ENCODE results near the gene SIGLEC11. TPM values are rescaled to one million over a fixed set of nuclear protein-coding genes. Genes with fewer than 3 reads are reported as not detected.
"Not testable (repeated sequence)": the region's sequence is repeated elsewhere in the genome, so short reads cannot be mapped to it uniquely, and the experiment has no call there.

Gene SIGLEC11
- total RNA-seq, 2 experiments from 2014 or later, result not detected

- no peak for ATAC-seq
- POLR2A ChIA-PET, result no interaction called here
- intact Hi-C loops (cut with micrococcal nuclease), result no loop called here
- Mint-ChIP-seq H3K4me1 (ENCODE audit: low read depth) (no peaks in the 10 kb centered on the region), H3K9me3 (no peaks in the 10 kb centered on the region), H3K27ac (no peak overlapping the region), H3K4me3 (no peak overlapping the region), H3K27me3 (peaks cover 4% of the 10 kb centered on the region), H3K36me3 (ENCODE audit: low read depth) (peaks cover 3% of the 10 kb centered on the region)
- TF ChIP-seq, protein P1, sequence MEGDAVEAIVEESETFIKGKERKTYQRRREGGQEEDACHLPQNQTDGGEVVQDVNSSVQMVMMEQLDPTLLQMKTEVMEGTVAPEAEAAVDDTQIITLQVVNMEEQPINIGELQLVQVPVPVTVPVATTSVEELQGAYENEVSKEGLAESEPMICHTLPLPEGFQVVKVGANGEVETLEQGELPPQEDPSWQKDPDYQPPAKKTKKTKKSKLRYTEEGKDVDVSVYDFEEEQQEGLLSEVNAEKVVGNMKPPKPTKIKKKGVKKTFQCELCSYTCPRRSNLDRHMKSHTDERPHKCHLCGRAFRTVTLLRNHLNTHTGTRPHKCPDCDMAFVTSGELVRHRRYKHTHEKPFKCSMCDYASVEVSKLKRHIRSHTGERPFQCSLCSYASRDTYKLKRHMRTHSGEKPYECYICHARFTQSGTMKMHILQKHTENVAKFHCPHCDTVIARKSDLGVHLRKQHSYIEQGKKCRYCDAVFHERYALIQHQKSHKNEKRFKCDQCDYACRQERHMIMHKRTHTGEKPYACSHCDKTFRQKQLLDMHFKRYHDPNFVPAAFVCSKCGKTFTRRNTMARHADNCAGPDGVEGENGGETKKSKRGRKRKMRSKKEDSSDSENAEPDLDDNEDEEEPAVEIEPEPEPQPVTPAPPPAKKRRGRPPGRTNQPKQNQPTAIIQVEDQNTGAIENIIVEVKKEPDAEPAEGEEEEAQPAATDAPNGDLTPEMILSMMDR (IDR thresholded peaks at IDR 0.05), result no peak
- CTCF ChIA-PET, result no interaction called here
- no peak for DNase-seq
These were observed 11.9 kb upstream of the SIGLEC11 start for GRCh38 chr19:49972841-49973240.

GRCh38 chr19:49971991-49972411, 11.0 kb upstream of the SIGLEC11 start:
- ATAC-seq, result no peak
- no peak overlapping the region for H3K27ac Mint-ChIP-seq
- H3K4me1 Mint-ChIP-seq (ENCODE audit: low read depth), result no peaks in the 10 kb centered on the region
- H3K36me3 Mint-ChIP-seq (ENCODE audit: low read depth), result peaks cover 3% of the 10 kb centered on the region
- intact Hi-C loops (cut with micrococcal nuclease), result no loop called here
- ChIA-PET POLR2A (no interaction called here), CTCF (no interaction called here)
- DNase-seq, result no peak
- H3K4me3 Mint-ChIP-seq, result no peak overlapping the region
- H3K9me3 Mint-ChIP-seq, result no peaks in the 10 kb centered on the region
- H3K27me3 Mint-ChIP-seq, result peaks cover 6% of the 10 kb centered on the region
- TF ChIP-seq, protein P1 (IDR thresholded peaks at IDR 0.05), result no peak

DNA sequence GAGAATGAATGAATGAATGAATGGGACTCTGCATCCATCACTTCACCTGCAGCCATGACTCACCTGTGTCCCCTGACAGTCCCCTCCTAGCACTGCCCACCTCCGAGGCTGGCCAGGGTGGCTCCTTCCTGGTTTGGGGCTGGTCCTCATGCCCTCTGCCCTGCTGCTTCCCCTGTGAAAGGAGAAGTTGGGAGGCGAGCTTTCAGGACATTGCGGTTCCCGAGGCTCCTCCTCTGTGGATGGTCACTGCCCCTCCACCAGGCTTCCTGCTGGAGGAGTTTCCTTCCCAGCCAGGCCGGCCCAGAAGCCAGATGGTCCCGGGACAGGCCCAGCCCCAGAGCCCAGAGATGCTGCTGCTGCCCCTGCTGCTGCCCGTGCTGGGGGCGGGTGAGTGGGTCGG, 8.4 kb upstream of the SIGLEC11 start:
- ATAC-seq; H3K4me1 Mint-ChIP-seq (ENCODE audit: low read depth); H3K9me3 Mint-ChIP-seq; H3K27ac Mint-ChIP-seq; H3K4me3 Mint-ChIP-seq; intact Hi-C loops (cut with micrococcal nuclease); DNase-seq; POLR2A ChIA-PET; H3K36me3 Mint-ChIP-seq (ENCODE audit: low read depth): not testable (repeated sequence)
- peaks cover 11% of the 10 kb centered on the region for H3K27me3 Mint-ChIP-seq
- CTCF ChIA-PET, result interaction anchor here (1.5 kb wide), 1 partner anchor 30 kb away, joined by 3 read pairs; no protein-coding TSS in a partner anchor

GRCh38 chr19:49968279-49968922, 7.4 kb upstream of the SIGLEC11 start:
- ChIA-PET POLR2A (no interaction called here), CTCF (interaction anchor here (1.5 kb wide), 1 partner anchor 29 kb away, joined by 3 read pairs; no protein-coding TSS in a partner anchor)
- Mint-ChIP-seq H3K27ac (no peak overlapping the region), H3K27me3 (peaks cover 11% of the 10 kb centered on the region), H3K4me3 (no peak overlapping the region), H3K9me3 (no peaks in the 10 kb centered on the region), H3K36me3 (ENCODE audit: low read depth) (no peaks in the 10 kb centered on the region), H3K4me1 (ENCODE audit: low read depth) (no peaks in the 10 kb centered on the region)
- ATAC-seq, result no peak
- TF ChIP-seq, protein P1 (IDR thresholded peaks at IDR 0.05), result no peak
- intact Hi-C loops (cut with micrococcal nuclease), result no loop called here
- no peak for DNase-seq

- H3K27me3 Mint-ChIP-seq; CTCF ChIA-PET; ATAC-seq; H3K4me3 Mint-ChIP-seq; POLR2A ChIA-PET; H3K27ac Mint-ChIP-seq; H3K36me3 Mint-ChIP-seq (ENCODE audit: low read depth); DNase-seq; intact Hi-C loops (cut with micrococcal nuclease); H3K9me3 Mint-ChIP-seq; H3K4me1 Mint-ChIP-seq (ENCODE audit: low read depth): not testable (repeated sequence)
These were observed 1.1 kb downstream of the SIGLEC11 start for GRCh38 chr19:49959892-49960291.

DNA sequence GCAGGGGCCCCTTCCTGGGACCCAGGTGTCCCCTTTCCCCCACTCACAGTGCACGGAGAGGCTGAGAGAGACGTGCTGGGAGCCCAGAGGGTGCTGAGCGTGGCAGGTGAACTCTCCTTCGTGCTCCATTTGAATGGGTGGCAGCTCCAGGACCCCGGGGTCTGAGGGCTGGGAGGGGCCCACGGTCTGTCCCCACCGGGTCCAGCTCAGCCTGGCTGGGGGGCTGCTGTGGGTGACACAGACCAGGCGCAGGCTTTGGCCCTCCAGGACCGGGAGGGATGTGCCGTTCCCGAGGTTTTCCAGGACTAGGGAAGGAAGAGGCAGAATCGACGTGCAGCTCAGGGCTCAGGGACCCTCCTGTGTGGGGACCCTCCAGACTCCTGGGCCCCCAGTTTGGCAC, 2.4 kb downstream of the SIGLEC11 start:
- DNase-seq; CTCF ChIA-PET; H3K36me3 Mint-ChIP-seq (ENCODE audit: low read depth); H3K4me1 Mint-ChIP-seq (ENCODE audit: low read depth); POLR2A ChIA-PET; ATAC-seq; H3K27ac Mint-ChIP-seq; intact Hi-C loops (cut with micrococcal nuclease); H3K4me3 Mint-ChIP-seq; H3K9me3 Mint-ChIP-seq: not testable (repeated sequence)
- peaks cover 12% of the 10 kb centered on the region for H3K27me3 Mint-ChIP-seq

DNA sequence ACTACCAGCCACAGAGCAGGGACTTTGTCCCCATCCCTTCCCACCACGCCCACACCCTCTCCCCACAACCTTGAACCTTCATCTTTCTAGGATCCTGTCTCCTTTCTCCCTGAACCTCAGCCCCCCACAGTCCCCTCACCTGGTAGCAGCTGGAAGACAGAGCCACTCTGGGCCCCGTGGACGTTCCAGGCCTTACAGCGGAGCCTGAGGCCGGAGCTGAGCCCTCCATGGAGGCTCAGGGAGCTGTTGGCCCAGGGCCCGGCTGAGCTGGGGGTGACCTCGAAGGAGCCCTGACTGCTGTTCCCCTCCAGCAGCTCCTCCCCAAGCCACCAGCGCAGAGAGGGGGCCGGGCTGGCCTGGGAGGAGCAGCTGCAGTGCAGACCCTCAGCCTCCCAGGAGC, 2.8 kb downstream of the SIGLEC11 start:
- H3K4me3 Mint-ChIP-seq; H3K27ac Mint-ChIP-seq; H3K4me1 Mint-ChIP-seq (ENCODE audit: low read depth); H3K9me3 Mint-ChIP-seq; intact Hi-C loops (cut with micrococcal nuclease); H3K36me3 Mint-ChIP-seq (ENCODE audit: low read depth); POLR2A ChIA-PET; ATAC-seq; DNase-seq: not testable (repeated sequence)
- CTCF ChIA-PET, result interaction anchor here (0.9 to 1.2 kb wide), 2 partner anchors 21 to 26 kb away, joined by 3 to 5 read pairs; no protein-coding TSS in a partner anchor
- H3K27me3 Mint-ChIP-seq, result peaks cover 15% of the 10 kb centered on the region

Data from activated CD8-positive, alpha-beta T cell treated with anti-CD3 and anti-CD28 coated beads for 36 hours (primary cell).